ENCODE measurements around the gene TMTC2. TPM values are rescaled to one million over a fixed set of nuclear protein-coding genes. Genes with fewer than 3 reads are reported as not detected.

TMTC2 gene
- total RNA-seq, 4 donors from 2014 or later = 18.8 to 30.7 (median 21.0) TPM

GRCh38 chr12:82810568-82810967, 123.9 kb downstream of the TMTC2 start:
- intact Hi-C loops (cut with DNase I) = no loop called here
- no peak for DNase-seq
- Histone ChIP-seq H3K4me3 (replicated peaks in 1 of 3) (no peak overlapping the region), H3K4me1 (no peaks in the 10 kb centered on the region), H3K27ac (no peak overlapping the region), H3K36me3 (no peaks in the 10 kb centered on the region), H3K27me3 (no peaks in the 10 kb centered on the region), H3K9me3 (no peaks in the 10 kb centered on the region)
- WGBS, 2 donors = 89 to 91% methylated on average over 5 of the region's 5 CpGs
- TF ChIP-seq POLR2A (IDR thresholded peaks at IDR 0.05) (no peak), CTCF (IDR thresholded peaks at IDR 0.05) (no peak)

- DNase-seq = no peak
- no peaks in the 10 kb centered on the region for H3K27me3 ChIP-seq
- TF ChIP-seq CTCF (IDR thresholded peaks at IDR 0.05) (no peak), POLR2A (IDR thresholded peaks at IDR 0.05) (no peak)
- no peak overlapping the region for H3K27ac ChIP-seq
- H3K4me1 ChIP-seq = no peaks in the 10 kb centered on the region
- intact Hi-C loops (cut with DNase I) = no loop called here
- no peaks in the 10 kb centered on the region for H3K9me3 ChIP-seq
- no peak overlapping the region for H3K4me3 ChIP-seq (replicated peaks in 1 of 3)
- H3K36me3 ChIP-seq = no peaks in the 10 kb centered on the region
Observed at GRCh38 chr12:82817368-82817767, 130.7 kb downstream of the TMTC2 start.

GRCh38 chr12:82818271-82819035, 131.7 kb downstream of the TMTC2 start:
- H3K36me3 ChIP-seq = no peaks in the 10 kb centered on the region
- 92 to 95% methylated on average over 1 of the region's 1 CpG for WGBS, 2 donors
- no peaks in the 10 kb centered on the region for H3K9me3 ChIP-seq
- intact Hi-C loops (cut with DNase I) = no loop called here
- H3K4me3 ChIP-seq (replicated peaks in 1 of 3) = no peak overlapping the region
- TF ChIP-seq CTCF (IDR thresholded peaks at IDR 0.05) (no peak), POLR2A (IDR thresholded peaks at IDR 0.05) (no peak)
- no peaks in the 10 kb centered on the region for H3K27me3 ChIP-seq
- no peak overlapping the region for H3K27ac ChIP-seq
- no peaks in the 10 kb centered on the region for H3K4me1 ChIP-seq
- no peak for DNase-seq

- H3K4me1 ChIP-seq = no peaks in the 10 kb centered on the region
- no peak overlapping the region for H3K27ac ChIP-seq
- no peak overlapping the region for H3K4me3 ChIP-seq (replicated peaks in 1 of 3)
- H3K27me3 ChIP-seq = no peaks in the 10 kb centered on the region
- no peaks in the 10 kb centered on the region for H3K9me3 ChIP-seq
- DNase-seq = no peak
- intact Hi-C loops (cut with DNase I) = no loop called here
- no peaks in the 10 kb centered on the region for H3K36me3 ChIP-seq
- TF ChIP-seq POLR2A (IDR thresholded peaks at IDR 0.05) = no peak
- no peak for TF ChIP-seq CTCF (IDR thresholded peaks at IDR 0.05)
Observed at GRCh38 chr12:82826505-82826904, 139.8 kb downstream of the TMTC2 start.

GRCh38 chr12:82832096-82832495, 145.4 kb downstream of the TMTC2 start:
- no peaks in the 10 kb centered on the region for H3K4me1 ChIP-seq
- H3K4me3 ChIP-seq (replicated peaks in 1 of 3) = no peak overlapping the region
- WGBS, 2 donors = 92 to 94% methylated on average over 2 of the region's 2 CpGs
- no peak overlapping the region for H3K27ac ChIP-seq
- intact Hi-C loops (cut with DNase I) = no loop called here
- no peaks in the 10 kb centered on the region for H3K36me3 ChIP-seq
- no peaks in the 10 kb centered on the region for H3K27me3 ChIP-seq
- H3K9me3 ChIP-seq = no peaks in the 10 kb centered on the region
- no peak for DNase-seq
- TF ChIP-seq POLR2A (IDR thresholded peaks at IDR 0.05) (no peak), CTCF (IDR thresholded peaks at IDR 0.05) (no peak)
